ENCODE results near the gene COPG2. TPM values are rescaled to one million over a fixed set of nuclear protein-coding genes. Genes with fewer than 3 reads are reported as not detected.
"Not testable (repeated sequence)": the region's sequence is repeated elsewhere in the genome, so short reads cannot be mapped to it uniquely, and the experiment has no call there.

COPG2 gene
- polyA plus RNA-seq, 10 donors = 32.9 to 50.3 (median 37.8) TPM

- peak; percentile 7 to 50 (median 20) for DNase-seq
These were observed 17.9 kb downstream of the COPG2 start for GRCh38 chr7:130650611-130651120.

GRCh38 chr7:130649004-130649790 lies 19.4 kb downstream of the COPG2 start:
- peak in 1 of 3 donors; percentile 40 for DNase-seq

DNA sequence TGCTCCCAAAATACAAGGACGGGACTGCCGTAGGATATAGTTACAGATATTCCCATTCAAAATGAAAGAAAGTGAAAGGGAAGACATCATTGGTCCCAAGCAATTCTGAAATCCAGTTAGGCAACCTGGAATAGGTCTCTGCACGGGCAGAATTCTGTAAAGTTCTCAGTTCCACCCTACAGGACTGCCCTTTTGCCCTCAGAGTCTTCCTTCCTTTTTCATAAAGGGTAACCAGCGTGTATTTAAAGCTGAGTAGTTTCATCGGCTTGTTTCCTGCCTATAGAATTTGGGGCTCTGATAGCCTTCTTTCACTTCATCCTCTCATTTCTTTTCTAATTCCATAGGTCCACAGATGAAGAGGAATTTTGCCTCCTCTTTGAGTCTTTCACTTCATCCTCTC lies 20.0 kb downstream of the COPG2 start:
- no peak for DNase-seq

DNA sequence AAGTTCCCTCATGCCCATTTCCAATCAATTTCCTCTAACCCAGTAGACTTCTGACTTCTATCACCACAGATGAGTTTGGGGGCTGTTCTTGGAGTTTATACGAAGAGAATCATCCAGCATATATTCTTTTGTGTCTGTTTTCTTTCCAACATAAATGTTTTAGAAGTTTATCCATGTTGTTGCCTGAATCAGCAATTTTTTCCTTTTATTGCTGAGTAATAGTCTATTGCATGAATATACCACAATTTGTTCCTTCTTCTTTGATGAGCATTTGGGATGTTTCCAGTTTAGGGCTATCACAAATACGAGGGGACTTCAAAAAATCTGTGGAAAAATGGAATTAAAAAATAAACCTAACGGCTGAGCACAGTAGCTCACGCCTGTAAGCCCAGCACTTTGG lies 26.2 kb downstream of the COPG2 start:
- no peak for DNase-seq

DNA sequence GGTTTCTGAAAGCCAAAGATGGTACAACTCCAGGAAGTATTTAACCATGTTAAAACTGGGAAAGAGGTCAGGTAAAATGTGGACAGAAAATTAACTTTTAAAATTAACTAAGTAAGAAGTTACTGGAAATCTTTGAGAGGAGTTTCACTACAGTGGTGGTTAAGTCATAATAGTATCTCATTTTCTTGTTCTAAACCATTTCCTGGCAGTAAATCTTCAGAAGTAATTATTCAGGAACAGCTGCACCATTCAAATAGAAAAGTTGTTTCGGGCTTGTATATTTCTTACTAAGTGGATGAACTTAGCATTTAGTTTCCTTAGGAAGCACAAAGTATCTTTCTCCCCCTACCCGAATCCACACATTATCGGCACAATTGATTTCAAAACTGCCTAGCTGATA lies 27.1 kb downstream of the COPG2 start:
- no peak for DNase-seq

DNA sequence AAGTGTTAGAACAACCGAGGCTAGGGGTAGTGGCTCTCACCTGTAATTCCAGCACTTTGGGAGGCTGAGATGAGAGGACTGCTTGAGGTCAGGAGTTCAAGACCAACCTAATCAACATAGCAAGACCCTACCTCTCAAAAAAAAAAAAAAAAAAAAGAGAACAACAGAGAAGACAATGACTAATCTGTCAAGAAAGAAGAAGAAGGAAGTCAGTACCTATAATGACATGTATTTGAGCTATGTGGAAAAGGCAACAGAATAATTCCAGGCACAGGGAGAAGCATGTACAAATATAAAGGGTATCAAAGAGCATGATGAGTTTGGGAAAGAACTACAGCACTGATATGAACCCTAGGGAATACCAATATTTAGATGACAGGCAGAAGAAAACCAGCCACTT lies 27.5 kb downstream of the COPG2 start:
- no peak for DNase-seq

DNA sequence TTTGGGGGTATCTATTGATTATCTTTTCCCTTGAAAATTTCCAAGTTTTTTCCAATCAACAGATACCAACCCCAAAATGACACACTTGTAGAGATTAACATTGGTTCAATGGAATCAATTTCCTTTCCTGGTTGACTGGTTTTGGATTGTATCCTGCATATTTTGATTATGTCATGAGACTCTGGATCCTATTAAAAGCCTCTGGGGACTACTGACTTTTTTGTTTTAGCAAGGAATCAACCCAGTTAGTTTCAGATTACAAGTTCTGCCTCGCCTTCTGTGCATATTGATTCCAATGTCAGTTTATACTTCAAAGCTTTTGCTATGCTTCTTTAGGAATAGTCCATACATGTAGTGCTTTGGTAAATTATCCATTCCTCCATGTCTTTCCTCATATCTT lies 29.2 kb downstream of the COPG2 start:
- no peak for DNase-seq

DNA sequence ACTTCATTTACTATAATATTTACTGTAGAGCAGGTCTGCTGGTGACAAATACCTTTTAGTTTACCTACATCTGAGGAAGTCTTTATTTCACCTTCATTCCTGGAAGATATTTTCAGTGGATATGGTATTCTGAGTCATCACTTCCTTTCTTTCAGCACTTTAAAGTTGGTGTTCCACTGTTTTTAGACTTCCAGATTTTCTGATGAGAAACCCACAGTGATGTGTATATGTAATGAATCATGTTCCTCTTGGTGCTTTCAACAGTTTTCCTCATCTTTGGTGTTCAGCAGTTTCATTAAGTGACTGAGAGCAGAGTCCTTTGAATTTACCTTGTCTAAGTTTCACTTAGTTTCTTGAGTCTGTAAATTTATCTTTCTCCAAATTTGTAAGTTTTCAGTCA lies 36.4 kb downstream of the COPG2 start:
- DNase-seq = peak in 1 of 3 donors; percentile 12

- DNase-seq = no peak
These were observed 39.6 kb downstream of the COPG2 start for GRCh38 chr7:130628901-130629300.

- no peak for DNase-seq
These were observed 40.8 kb downstream of the COPG2 start for GRCh38 chr7:130627775-130628174.

DNA sequence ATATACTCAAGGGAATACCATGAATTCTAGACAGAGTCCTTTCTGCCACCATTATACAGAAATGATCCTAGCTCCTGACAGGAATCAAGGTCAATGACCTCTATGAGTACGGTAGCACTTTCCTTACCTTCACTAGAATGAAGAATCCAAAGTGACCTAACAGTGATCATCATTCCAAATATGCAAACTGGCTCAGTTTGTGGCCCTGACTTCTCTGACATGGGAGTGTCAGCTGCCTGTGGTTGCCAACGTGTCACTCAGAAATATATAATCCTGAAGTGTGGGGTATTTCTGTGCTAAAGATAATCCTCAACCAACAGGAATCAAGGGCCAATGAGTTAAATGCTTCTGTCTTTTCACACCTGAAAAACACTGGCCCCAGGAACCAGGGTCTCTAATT lies 45.7 kb downstream of the COPG2 start:
- DNase-seq = no peak

DNA sequence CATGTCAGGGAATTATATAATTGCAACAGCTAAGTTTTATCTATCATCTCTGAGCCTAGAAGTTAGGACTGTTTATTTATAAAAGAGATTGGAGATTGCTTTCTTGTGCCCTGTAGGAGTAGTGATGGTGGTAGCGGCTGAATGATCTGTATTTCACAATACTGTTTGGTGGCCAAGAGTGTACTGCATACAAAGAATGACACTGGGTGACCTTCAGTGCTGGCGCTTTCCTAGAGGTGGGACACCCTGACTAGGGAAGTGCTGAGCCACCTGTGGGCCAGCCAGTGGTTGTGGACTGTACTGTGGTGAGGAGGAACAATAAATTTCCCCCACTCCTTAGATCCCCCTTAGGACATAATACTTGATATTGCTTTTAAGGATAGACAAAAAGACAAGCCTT lies 53.0 kb downstream of the COPG2 start:
- DNase-seq = no peak

DNA sequence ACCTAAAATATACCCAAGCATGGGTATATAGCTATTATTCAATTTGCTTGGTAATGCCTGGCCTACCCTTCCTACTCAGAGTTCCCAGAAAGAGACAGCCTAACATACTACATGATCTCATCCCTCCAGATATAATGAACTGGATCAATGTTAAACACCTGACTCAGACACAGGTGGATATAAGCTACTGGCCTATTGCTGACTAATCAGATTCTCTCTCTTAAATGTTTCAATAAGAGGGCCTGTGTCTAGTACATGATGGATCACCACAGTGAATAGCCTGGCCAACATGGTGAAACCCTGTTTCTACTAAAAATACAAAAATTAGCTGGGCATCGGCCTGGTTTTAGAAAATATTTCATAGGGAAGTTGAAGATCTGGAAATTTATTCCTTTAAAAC lies 54.1 kb downstream of the COPG2 start:
- DNase-seq = no peak

DNA sequence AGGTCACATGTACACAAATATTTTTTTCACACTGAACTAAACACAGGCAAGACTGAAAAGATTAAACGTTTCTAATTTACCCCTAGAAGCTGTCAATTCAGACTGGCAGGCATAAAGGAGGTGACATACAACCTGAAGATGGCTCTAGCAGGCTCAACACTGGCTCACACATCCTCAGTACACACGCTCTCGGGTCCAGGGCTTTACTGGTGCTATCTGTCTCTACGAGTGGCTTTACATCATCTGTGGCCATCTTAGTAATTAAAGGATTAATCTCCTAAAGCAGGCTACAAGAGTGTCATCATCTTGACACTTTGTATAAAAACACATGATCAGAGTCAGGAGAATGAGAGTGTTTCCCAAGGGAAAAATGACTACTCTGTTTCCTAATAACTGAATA lies 57.3 kb downstream of the COPG2 start:
- no peak for DNase-seq

DNA sequence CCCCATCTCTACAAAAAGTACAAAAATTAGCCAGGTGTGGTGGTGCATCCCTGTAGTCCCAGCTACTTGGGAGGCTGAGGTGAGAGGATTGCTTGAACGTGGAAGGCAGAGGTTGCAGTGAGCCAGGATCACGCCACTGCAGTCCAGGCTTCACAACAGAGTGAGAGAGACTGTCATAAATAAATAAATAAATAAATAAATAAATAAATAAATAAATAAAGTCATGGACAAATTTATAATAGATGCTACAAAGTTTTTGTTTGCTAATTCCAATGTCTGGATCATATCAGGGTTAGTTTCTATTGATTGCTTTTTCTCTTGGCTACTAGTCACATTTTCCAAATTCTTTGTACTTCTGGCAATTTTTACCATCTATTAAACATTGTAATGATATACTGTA lies 61.5 kb downstream of the COPG2 start:
- DNase-seq = not testable (repeated sequence)

- no peak for DNase-seq
These were observed 62.4 kb downstream of the COPG2 start for GRCh38 chr7:130606161-130606560.

DNA sequence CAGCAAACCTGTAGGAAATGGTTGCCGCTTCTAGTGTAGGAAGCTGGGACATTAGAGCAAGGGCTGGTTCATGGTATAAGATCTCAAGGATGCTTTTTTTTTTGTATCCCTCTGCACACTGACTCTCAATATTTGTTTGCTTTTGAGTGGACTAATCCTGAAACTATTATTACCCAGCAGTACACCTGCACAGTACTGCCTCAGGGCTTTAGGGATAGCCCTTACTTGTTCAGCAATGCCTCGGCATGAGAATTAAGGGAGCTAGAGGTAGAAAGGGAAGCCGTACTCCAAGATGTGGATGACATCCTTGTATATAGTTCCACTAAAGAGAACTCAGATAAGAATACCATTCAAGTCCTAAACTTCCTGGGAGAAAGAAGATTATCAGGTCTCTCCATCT lies 70.5 kb downstream of the COPG2 start:
- no peak for DNase-seq

DNA sequence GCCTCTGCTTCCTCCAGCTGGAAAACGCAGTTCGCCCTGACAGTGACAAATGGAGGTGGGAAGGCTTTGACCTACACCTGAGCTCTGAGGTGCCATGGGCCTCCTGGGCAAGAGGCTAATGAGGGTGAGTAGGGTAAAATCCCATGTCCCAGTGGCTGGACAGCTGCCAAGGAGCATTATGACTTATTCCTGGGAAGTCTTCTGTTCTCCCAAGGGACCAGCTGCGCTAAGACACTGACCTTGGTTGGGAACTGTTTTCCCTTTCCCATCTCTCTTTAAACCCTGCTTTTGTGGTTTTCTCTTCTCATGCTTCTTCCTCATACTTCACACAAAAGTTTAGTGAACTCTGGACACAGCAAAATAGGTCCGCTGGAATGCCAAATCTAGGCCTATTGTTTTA lies 72.6 kb downstream of the COPG2 start:
- peak in 2 of 3 donors; percentile 5 to 12 for DNase-seq

GRCh38 chr7:130593033-130593432 lies 75.5 kb downstream of the COPG2 start:
- DNase-seq = no peak

GRCh38 chr7:130591464-130591863 lies 77.1 kb downstream of the COPG2 start:
- DNase-seq = not testable (repeated sequence)

DNA sequence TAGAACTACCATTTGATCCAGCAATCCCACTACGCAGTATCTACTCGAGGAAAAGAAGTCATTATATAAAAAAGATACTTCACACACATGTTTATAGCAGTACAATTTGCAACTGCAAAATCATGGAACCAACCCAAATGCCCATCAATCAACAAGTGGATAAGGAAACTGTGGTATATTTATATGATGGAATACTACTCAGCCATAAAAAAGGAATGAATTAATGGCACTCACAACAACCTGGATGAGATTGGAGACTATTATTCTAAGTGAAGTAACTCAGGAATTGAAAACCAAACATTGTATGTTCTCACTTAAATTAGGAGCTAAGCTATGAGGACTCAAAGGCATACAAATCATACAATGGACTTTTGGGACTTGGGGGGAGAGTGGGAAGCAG lies 82.6 kb downstream of the COPG2 start:
- DNase-seq = not testable (repeated sequence)

DNA sequence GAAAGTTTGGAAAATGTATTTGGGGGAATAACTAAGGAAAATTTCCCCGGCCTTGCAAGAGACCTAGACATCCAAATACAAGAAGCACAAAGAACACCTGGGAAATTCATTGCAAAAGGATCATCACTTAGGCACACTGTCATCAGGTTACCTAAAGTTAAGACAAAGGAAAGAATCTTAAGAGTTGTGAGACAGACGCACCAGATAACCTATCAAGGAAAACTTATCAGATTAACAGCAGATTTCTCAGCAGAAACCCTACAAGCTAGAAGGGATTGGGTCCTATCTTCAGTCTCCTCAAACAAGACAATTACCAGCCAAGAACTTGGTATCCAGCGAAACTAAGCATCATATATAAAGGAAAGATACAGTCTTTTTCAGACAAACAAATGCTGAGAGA lies 93.4 kb downstream of the COPG2 start:
- not testable (repeated sequence) for DNase-seq

DNA sequence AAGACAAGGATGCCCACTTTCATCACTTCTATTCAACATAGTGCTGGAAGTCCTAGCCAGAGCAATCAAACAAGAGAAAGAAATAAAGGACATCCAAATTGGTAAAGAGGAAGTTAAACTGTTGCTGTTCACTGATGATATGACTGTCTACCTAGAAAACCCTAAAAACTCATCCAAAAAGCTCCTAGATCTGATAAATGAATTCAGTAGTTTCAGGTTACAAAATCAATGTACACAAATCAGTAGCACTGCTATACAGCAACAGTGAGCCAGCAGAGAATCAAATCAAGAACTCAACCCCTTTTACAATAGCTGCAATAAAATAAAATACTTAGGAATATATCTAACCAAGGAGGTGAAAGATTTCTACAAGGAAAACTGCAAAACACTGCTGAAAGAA lies 98.4 kb downstream of the COPG2 start:
- not testable (repeated sequence) for DNase-seq

DNA sequence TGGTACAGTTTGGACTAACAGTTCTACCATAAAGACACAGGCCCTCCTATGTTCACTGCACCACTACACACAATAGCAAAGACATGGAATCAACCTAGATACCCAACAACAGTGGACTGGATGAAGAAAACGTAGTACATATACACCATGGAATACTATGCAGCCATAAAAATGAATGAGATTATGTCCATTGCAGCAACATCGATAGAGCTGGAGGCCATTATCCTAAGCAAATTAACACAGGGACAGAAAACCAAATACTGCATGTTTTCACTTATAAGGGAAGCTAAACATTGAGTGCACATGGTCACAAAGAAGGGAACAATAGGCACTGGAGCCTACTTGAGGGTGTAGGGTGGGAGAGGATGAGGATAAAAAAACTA lies 101.7 kb downstream of the COPG2 start:
- DNase-seq = no peak
